A549 (cell line): ENCODE results near the gene GIMAP2. TPM values are rescaled to one million over a fixed set of nuclear protein-coding genes. Genes with fewer than 3 reads are reported as not detected.

Experiments
- ATAC-seq, 2 experiments: fragments of 200-7000 bp in 1 of 2; fragments of >200 bp in 1 of 2; cut with Nextera tagmentation in 1 of 2; cut with Tn5 transposase in 1 of 2; 3 replicates each; pipeline versions ENCODE4 v1.8.0 to v1.9.1; 2018 to 2020; ENCODE audit warnings: mild to moderate bottlenecking in 1 of 2, moderate library complexity in 1 of 2
- CTCF ChIA-PET: fragments of 300-600 bp; sonication (Branson Sonifier 250); formaldehyde crosslinking; extraction: SDS; loops from one replicate; lab custom pipeline; 2021; ENCODE audit warnings: antibody characterized with exemption, inconsistent platforms; lab: Yijun Ruan, JAX
- POLR2A ChIA-PET: fragments of 350-600 bp; formaldehyde crosslinking; extraction: SDS; loops from one replicate; lab custom pipeline; 2021; ENCODE audit warnings: antibody characterized with exemption, inconsistent platforms; lab: Yijun Ruan, JAX
- DNase-seq, 2 experiments: peaks; one replicate each; pipeline versions ENCODE4 v3.0.0 to v3.0.0-alpha.2; 2011 to 2016; ENCODE audit warnings: low read depth in 1 of 2, low spot score in 1 of 2
- FAIRE-seq: peaks from 2 replicates; lab custom pipeline; 2011; peaks lifted over from hg19 to GRCh38; lab: Jason Lieb, UNC
- H3K27ac ChIP-seq, 2 experiments: fragments of >200 bp; sonication (Bioruptor Twin); formaldehyde crosslinking; 3 replicates each; pipeline ENCODE4 v1.5.1; 2016 to 2017
- H3K4me1 ChIP-seq: fragments of >200 bp; sonication (Bioruptor Twin); formaldehyde crosslinking; 3 replicates; pipeline ENCODE4 v1.6.1; 2016
- H3K4me2 ChIP-seq: fragments of >200 bp; sonication (Bioruptor Twin); formaldehyde crosslinking; 3 replicates; pipeline ENCODE4 v1.6.1; 2016
- H3K4me3 ChIP-seq: fragments of >200 bp; sonication (Bioruptor Twin); formaldehyde crosslinking; 3 replicates; pipeline ENCODE4 v1.5.1; 2016
- H3K9me3 ChIP-seq: fragments of >200 bp; sonication (Bioruptor Twin); formaldehyde crosslinking; 3 replicates; pipeline ENCODE4 v1.6.1; 2016
- CBX2 ChIP-seq: fragments of 200-600 bp; sonication (generic); IDR thresholded peaks from 2 replicates; pipeline ENCODE4 v1.6.1; 2016; ENCODE audit warnings: low read depth, mild to moderate bottlenecking, borderline replicate concordance
- CBX8 ChIP-seq: fragments of 200-600 bp; sonication (generic); IDR thresholded peaks from 2 replicates; pipeline ENCODE4 v1.6.1; 2016
- CHD4 ChIP-seq: fragments of 200-600 bp; sonication (generic); IDR thresholded peaks from 2 replicates; pipeline ENCODE4 v1.6.1; 2016; ENCODE audit warnings: antibody characterized with exemption, mild to moderate bottlenecking, borderline replicate concordance
- CTCF ChIP-seq: fragments of >200 bp; sonication (Bioruptor Twin); formaldehyde crosslinking; IDR thresholded peaks from 3 replicates; pipeline ENCODE4 v1.5.1; 2016
- EHMT2 ChIP-seq: fragments of 200-600 bp; sonication (generic); IDR thresholded peaks from 2 replicates; pipeline ENCODE4 v1.6.1; 2016; ENCODE audit warnings: antibody characterized with exemption, low read depth, mild to moderate bottlenecking, moderate library complexity
- HDAC2 ChIP-seq: fragments of 200-600 bp; sonication (generic); IDR thresholded peaks from 2 replicates; pipeline ENCODE4 v1.6.1; 2016
- HOXB13 ChIP-seq: fragments of 250-450 bp; sonication (Bioruptor Pico); IDR thresholded peaks from 2 replicates; pipeline ENCODE4 v1.5.0; 2020; ENCODE audit warnings: low read depth, mild to moderate bottlenecking, moderate library complexity
- HOXB5 ChIP-seq: fragments of 250-450 bp; sonication (Bioruptor Pico); IDR thresholded peaks from 2 replicates; pipeline ENCODE4 v1.5.0; 2020; ENCODE audit warnings: mild to moderate bottlenecking, moderate library complexity
- JUNB ChIP-seq: fragments of >200 bp; sonication (Bioruptor Twin); formaldehyde crosslinking; IDR thresholded peaks from 2 replicates; pipeline ENCODE4 v1.6.1; 2016
- MAFK ChIP-seq: fragments of 450-650 bp; IDR thresholded peaks from 2 replicates; pipeline ENCODE4 v1.6.1; 2014; ENCODE audit not compliant: partially characterized antibody
- MAX ChIP-seq: IDR thresholded peaks from 2 replicates; pipeline ENCODE4 v1.6.1; 2012
- NFE2L2 ChIP-seq: fragments of 150-350 bp; conservative IDR thresholded peaks from 2 replicates; pipeline ENCODE4 v1.6.1; 2014; ENCODE audit warnings: low read length
- NR3C1 ChIP-seq: fragments of >200 bp; sonication (Bioruptor Twin); formaldehyde crosslinking; IDR thresholded peaks from 3 replicates; pipeline ENCODE4 v1.6.1; 2017
- PHF8 ChIP-seq: fragments of 200-600 bp; sonication (generic); IDR thresholded peaks from 2 replicates; pipeline ENCODE4 v1.6.1; 2016; ENCODE audit warnings: low read depth, mild to moderate bottlenecking, antibody characterized with exemption, moderate library complexity, borderline replicate concordance
- REST ChIP-seq: fragments of 200-600 bp; sonication (generic); IDR thresholded peaks from 2 replicates; pipeline ENCODE4 v1.6.1; 2016; ENCODE audit warnings: antibody characterized with exemption, mild to moderate bottlenecking, moderate library complexity
- SMC3 ChIP-seq: fragments of >200 bp; sonication (Bioruptor Twin); formaldehyde crosslinking; IDR thresholded peaks from 3 replicates; pipeline ENCODE4 v1.6.1; 2018; ENCODE audit warnings: inconsistent platforms
- ZC3H11A ChIP-seq: fragments of 450-650 bp; IDR thresholded peaks from 2 replicates; pipeline ENCODE4 v1.6.1; 2014; ENCODE audit warnings: antibody characterized with exemption, mild to moderate bottlenecking
- ZFP36 ChIP-seq: fragments of 450-650 bp; IDR thresholded peaks from 2 replicates; pipeline ENCODE4 v1.6.1; 2014; ENCODE audit warnings: borderline replicate concordance; ENCODE audit not compliant: partially characterized antibody
- ZNF302 ChIP-seq: fragments of 250-450 bp; sonication (Bioruptor Pico); IDR thresholded peaks from 2 replicates; pipeline ENCODE4 v1.9.0; 2021; ENCODE audit warnings: inconsistent platforms, mild to moderate bottlenecking, moderate library complexity
- WGBS: methylation state at CpG from one replicate; pipeline ENCODE4 v1.1.6; 2017; ENCODE audit errors: missing lambda C conversion rate; 5-methylcytosine and 5-hydroxymethylcytosine counted together
- polyA plus RNA-seq, 4 experiments: library from polyadenylated mRNA; depleted of rRNA in 3 of 4; stranded (reverse); fragments of >200 nt; fragmentation: RNase III in 1 of 4; extraction: RNeasy Plus Mini Kit Qiagen cat#74134 plus additional on column Dnase treatment in 1 of 4; gene quantifications; 2 replicates in 3 of 4; 3 replicates in 1 of 4; pipeline ENCODE4 v1.2.3, GENCODE V29; 2011 to 2017
- TF ChIP-seq, protein P1 (sequence below): fragments of 250-450 bp; sonication (Bioruptor Pico); IDR thresholded peaks from 2 replicates; pipeline ENCODE4 v1.5.0; 2020; ENCODE audit warnings: low read depth, mild to moderate bottlenecking, moderate library complexity
- TF ChIP-seq, protein P2 (sequence below): fragments of >200 bp; sonication (Bioruptor Twin); formaldehyde crosslinking; IDR thresholded peaks from 2 replicates; pipeline ENCODE4 v1.6.1; 2016

Gene GIMAP2
- polyA plus RNA-seq, 2 of the 4 experiments (the other 2 are of a cell fraction), result 0.14 TPM; not detected in 1

- H3K4me2 ChIP-seq, result no peak within 1 kb of the TSS
- no peaks in the 10 kb centered on the region for H3K4me1 ChIP-seq
- 13% methylated on average over 5 of the region's 5 CpGs for WGBS
- no peak for ATAC-seq
- no peak for TF ChIP-seq MAFK
- TF ChIP-seq CBX2, result no peak
- TF ChIP-seq MAX, result no peak
- no peak for TF ChIP-seq CTCF
- TF ChIP-seq ZC3H11A, result no peak
- no peak for TF ChIP-seq EHMT2
- TF ChIP-seq CHD4, result no peak
- no peak for TF ChIP-seq CBX8
- TF ChIP-seq REST, result no peak
- no peak for TF ChIP-seq HOXB5 (CRISPR knock-in tag)
- TF ChIP-seq PHF8, result no peak
- TF ChIP-seq, all 56 proteins: peak for 0
- DNase-seq (no peak), FAIRE-seq (no peak)
- POLR2A ChIA-PET, result no interaction called here
- CTCF ChIA-PET, result no interaction called here
- H3K9me3 ChIP-seq, result no peaks in the 10 kb centered on the region
- H3K4me3 ChIP-seq, result no peak within 1 kb of the TSS
- no peak within 1 kb of the TSS for H3K27ac ChIP-seq
Measured at GRCh38 chr7:150716368-150716767, 30.9 kb downstream of the GIMAP2 start, which contains the start of gene GIMAP1. Gene GIMAP1, plus strand, starts transcription at chr7:150716613. Its CDS starts 2,435 bp downstream, at chr7:150719048.

GRCh38 chr7:150716939-150717338 lies 31.4 kb downstream of the GIMAP2 start:
- ChIA-PET POLR2A (no interaction called here), CTCF (no interaction called here)
- Histone ChIP-seq H3K9me3 (no peaks in the 10 kb centered on the region), H3K4me3 (no peak overlapping the region), H3K4me2 (no peak overlapping the region), H3K27ac (no peak overlapping the region), H3K4me1 (no peaks in the 10 kb centered on the region)
- WGBS, result 2% methylated on average over 4 of the region's 4 CpGs
- TF ChIP-seq SMC3 (no peak), HOXB13 (CRISPR knock-in tag) (no peak), JUNB (no peak), EHMT2 (no peak), CBX8 (no peak), PHF8 (no peak), MAFK (no peak), NR3C1 (no peak)
- TF ChIP-seq, protein P1, sequence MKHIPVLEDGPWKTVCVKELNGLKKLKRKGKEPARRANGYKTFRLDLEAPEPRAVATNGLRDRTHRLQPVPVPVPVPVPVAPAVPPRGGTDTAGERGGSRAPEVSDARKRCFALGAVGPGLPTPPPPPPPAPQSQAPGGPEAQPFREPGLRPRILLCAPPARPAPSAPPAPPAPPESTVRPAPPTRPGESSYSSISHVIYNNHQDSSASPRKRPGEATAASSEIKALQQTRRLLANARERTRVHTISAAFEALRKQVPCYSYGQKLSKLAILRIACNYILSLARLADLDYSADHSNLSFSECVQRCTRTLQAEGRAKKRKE, result no peak
- DNase-seq (no peak), ATAC-seq (no peak), FAIRE-seq (no peak)

- no peak overlapping the region for H3K27ac ChIP-seq
- no peak for DNase-seq
- ChIA-PET CTCF (no interaction called here), POLR2A (no interaction called here)
- no peak overlapping the region for H3K4me2 ChIP-seq
- H3K4me1 ChIP-seq, result no peaks in the 10 kb centered on the region
- H3K4me3 ChIP-seq, result no peak overlapping the region
- H3K9me3 ChIP-seq, result no peaks in the 10 kb centered on the region
- 2% methylated on average over 4 of the region's 4 CpGs for WGBS
- FAIRE-seq, result no peak
- TF ChIP-seq ZFP36 (no peak), HDAC2 (no peak), ZNF302 (no peak), NFE2L2 (no peak)
- TF ChIP-seq, protein P2, sequence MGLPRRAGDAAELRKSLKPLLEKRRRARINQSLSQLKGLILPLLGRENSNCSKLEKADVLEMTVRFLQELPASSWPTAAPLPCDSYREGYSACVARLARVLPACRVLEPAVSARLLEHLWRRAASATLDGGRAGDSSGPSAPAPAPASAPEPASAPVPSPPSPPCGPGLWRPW, result no peak
- ATAC-seq, result no peak
Measured at GRCh38 chr7:150717814-150718420, 32.4 kb downstream of the GIMAP2 start.
